GM11168 (cell line): ENCODE measurements around the gene TIMM9.
"Not testable (repeated sequence)": the region's sequence is repeated elsewhere in the genome, so short reads cannot be mapped to it uniquely, and the experiment has no call there.

ENCODE experiments used
- in situ Hi-C: fragments of 300-500 bp; cut with MboI; formaldehyde crosslinking; loops from one replicate; pipeline ENCODE4 v1.12.0; 2022; ENCODE audit warnings: low sequenced_read_pairs; ENCODE audit not compliant: unreplicated experiment

Gene TIMM9, protein sequence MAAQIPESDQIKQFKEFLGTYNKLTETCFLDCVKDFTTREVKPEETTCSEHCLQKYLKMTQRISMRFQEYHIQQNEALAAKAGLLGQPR

DNA sequence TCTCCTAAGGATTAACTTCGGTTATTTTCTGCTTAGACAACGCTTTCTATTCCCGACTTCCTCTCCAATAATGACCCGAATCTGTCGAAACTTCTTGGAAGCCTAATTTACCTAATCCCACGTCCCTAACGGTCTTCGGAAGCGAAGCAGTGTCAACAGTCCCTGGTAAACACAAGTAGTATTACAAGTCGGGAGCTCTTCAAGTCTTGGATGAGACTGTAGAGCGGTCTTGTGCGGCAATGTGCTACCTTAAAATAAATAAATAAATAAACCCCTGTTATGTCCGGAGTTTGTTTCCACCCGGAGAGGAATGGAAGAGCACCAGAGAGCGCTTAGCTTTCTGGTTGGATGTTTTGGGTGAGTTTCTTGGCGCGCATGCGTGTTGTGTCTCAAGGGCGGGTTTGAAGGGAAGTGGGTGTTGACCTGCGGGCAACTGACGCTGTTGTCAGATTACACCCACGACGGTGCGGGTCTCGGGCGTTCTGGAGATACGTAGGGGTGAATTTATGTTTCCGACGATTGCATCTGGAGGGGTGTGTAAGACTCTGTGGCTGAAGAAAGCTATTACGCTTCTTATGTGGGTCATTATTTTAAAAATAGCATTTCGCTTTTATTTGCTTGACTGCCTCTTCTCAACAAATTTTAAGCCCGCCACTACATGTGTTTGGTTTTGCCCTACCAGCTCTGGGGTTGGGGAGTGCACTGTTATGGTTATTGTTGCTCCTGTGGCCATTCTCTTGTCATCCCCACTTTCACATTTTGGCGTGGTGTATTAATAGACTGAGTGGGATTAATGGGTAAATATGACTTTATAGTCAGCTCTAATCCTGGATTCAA is at the start of gene TIMM9, which contains the start of gene KIAA0586:
TIMM9 (minus strand) TSS at position 251 of the 837 bp plus-strand sequence. CDS start 15,586 bp downstream, outside the sequence.
KIAA0586 (plus strand) TSS at position 439 of the 837 bp plus-strand sequence. CDS start 546 bp downstream, outside the sequence.
- in situ Hi-C loops: no loop called here

DNA sequence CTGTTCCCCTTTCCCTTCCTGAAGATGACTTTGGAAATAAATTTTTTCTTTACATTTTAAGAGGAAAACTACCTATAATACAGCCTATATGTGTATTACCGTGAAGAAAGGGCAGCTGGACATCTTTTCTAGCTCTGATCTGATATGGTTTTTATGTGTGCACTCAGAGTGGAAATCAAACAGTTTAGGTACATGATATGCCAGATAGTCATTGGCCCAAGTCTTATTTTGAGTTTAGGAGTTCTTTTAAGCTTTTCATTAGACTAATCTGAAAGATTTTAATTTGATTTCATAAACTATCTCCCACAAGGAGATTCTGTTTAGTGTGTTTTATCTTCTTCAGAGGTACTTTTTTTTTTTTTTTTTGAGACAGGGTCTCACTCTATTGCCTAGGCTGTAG is 49.0 kb upstream of the TIMM9 start:
- in situ Hi-C loops: no loop called here

DNA sequence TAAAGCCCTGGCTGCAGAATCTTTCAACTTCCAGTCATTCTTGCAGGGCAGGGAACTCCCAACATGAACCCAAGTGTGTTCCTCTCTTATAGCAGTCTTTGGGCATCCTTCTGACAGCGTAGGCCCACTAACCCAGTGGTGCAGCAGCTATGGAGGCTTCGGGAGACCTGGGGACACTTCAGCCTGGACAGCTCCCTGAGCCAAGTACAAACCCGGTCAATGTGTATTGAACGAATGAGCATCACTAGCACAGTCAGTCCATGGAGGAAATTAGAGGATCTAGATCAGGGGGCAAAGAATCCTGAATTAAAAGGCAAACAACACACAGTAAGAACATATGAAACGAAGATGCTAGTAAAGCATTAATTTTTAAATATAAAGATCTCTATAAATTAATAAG is 42.0 kb upstream of the TIMM9 start:
- in situ Hi-C loops: no loop called here

DNA sequence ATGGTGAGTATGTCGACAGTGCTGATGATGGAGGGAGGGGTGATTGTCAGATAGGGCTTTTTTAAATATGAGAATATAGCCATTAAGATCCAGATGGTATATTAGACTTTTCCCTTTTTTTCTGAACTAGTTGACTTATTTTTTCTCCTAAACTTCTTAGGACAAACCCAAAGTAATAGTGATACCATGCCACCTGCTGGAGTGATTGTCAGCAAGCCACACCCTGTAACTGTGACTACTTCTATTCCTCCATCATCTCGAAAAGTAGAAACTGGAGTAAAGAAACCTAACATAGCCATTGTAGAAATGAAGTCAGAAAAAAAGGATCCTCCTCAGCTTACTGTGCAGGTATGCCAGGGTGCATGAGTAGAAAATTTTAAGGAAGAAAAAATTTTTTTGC is 40.2 kb upstream of the TIMM9 start:
- in situ Hi-C loops: no loop called here

DNA sequence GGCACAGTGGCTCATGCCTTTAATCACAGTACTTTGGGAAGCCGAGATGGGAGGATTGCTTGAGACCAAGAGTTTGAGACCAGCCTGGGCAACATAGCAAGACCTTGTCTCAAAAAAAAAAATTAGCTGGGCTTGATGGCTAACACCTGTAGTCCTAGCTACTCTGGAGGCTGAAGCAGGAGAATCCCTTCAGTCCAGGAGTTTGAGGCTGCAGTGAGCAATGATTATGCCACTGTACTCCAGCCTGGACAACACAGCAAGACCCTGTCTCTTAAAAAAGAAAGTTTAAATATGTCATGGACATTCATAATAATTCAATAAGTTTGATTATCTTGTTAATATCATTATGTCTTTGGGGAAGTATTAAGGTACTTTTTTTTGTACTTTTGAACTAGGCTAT is 39.1 kb upstream of the TIMM9 start:
- in situ Hi-C loops: no loop called here

DNA sequence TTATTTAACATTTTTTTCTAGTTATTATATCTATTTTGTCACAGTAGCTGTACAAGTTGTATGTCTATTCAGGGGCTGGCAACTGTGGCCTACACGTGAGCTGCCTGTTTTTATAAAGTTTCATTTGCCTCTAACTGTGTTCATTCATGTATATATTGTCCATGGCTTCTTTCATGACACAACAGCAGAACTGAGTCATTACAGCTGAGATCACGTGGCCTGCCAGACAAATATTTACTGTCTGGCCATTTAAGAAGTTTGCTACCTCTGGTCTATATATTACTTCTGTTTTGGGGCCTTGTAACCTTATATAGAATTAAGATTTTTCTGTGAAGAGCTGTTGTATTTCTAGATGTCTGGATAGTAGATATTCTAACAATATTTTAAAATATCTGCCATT is 38.1 kb upstream of the TIMM9 start:
- in situ Hi-C loops: no loop called here

DNA sequence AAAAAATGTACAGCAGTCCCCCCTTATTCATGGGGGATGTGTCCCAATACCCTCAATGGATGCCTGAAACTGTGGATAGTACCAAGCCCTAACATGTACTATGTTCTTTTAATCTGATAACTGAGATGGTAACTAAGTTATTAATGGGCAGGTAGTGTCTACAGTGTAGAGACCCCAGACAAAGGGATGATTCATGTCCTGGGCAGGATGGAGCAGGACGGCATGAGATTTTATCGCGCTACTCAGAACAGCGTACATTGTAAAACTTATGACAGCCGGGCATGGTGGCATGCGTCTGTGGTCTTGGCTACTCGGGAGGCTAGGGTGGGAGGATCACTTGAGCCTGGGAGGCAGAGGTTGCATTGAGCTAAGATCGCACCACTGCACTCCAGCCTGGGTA is 37.3 kb upstream of the TIMM9 start:
- in situ Hi-C loops: no loop called here

DNA sequence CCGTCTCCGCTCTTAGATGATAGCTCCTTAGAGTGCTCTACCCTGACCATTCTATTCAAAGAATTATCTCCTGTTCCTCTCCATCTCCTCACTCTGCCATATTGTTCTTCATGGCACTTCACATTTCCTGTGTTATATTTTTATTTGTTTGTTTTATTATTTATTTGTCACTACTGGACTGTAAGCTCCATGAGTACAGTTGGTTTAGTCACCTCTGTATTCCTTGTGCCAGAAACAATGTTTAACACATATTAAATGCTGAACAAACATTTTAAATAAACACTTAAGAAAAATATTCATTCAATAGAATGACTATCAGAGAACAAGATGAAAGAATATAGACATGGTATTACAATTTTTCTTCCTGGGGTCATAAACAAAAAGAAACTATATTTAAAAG is 35.8 kb upstream of the TIMM9 start:
- in situ Hi-C loops: no loop called here

DNA sequence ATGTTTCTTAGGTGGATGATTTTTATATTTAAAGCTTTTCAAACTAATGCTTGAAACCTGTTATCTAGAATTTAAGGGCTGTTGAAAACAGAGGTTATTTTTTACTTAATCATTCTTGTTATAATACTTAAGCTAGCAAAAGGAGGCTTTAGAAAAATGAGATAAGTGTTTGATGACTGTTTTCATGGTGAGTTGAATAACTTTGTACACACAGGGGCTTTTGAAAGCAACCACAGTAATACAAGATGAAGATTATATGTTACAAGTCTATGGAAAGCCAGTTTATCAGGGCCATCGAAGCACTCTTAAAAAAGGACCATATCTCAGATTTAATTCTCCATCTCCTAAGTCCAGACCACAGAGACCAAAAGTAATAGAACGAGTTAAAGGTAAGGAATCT is 33.4 kb upstream of the TIMM9 start:
- in situ Hi-C loops: no loop called here

DNA sequence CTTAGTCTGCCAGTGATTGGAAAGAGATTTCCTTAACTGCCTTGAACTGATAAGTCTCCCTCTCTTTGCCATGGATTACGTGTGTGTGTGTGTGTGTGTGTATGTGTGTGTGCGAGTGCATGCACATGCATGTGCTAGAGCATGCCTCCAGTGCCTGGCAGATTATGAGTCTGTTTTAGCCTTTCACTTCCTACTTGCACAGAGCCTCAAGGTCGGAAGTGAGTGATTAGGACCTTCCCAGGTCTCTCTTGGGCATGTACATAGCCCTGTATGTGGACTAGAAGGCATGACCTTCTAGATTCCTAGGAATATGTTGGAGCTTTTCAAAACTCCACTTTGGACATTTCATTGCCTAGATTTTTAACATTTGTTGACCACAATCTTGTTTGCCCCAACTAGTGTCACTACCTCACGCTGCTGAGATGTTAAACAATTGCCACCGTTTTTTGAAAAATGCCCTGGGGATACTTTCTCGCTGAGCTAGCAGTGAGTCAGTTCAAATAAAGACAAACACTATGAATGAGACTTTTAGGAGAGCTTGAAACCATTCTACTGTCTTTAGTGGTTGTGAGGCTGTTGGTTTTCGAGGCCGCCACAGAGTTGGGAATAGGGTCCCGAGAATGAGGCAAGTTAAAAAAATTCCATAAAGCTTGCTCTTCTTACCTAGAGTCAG is 28.4 kb upstream of the TIMM9 start:
- in situ Hi-C loops: no loop called here

DNA sequence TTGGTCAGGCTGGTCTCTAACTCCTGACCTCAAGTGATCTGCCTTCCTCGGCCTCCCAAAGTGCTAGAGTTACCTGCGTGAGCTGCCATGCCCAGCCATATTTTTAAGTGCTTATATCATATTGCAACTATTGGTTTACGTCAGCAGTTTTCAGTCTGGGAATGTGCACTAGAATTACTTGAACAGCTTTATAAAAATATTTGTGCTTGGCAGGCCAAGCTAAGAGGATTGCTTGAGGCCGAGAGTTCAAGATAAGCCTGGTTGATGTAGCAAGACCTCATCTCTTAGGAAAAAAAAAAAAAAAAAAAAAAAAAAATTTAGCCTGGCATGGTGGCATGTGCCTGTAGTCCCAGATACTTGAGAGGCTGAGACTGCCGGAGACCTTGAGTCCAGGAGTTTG is 17.3 kb upstream of the TIMM9 start:
- in situ Hi-C loops: no loop called here

DNA sequence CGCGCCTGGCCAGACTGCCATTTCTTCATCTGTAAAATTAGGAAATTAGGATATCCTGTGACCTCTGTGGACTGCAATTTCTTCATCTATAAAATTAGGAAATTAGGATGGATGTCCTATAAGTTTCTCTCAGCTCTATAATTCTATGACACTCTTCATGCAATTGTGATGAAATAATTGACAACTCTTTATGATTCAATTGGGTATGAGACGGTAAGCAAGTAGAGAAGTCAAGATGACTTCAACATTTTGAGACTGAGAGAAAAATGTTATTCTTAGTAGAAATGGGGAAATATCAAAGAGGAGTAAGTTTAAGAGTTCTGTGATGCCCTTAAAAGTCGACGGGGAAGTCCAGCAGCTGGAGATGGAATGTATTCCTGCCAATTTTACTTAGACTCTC is 12.1 kb upstream of the TIMM9 start:
- in situ Hi-C loops: no loop called here

DNA sequence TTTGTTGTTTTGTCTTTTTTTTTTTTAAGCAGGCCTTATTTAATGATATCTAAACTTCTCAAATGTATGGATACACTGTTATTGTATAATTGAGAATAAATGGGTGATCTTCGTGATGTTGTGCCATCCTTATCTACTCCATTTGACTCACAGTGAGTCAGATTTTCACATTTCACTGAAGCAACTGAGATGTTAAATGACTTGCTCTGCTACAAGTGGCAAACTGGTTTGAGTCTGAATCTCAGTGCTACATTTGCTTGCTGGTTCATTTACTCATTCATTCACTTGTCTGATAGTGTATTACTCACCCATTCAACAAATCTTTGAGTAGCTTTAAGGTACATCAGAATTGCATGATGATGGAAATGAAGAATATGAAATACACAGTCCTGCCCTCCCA is 2.8 kb upstream of the TIMM9 start:
- in situ Hi-C loops: no loop called here

DNA sequence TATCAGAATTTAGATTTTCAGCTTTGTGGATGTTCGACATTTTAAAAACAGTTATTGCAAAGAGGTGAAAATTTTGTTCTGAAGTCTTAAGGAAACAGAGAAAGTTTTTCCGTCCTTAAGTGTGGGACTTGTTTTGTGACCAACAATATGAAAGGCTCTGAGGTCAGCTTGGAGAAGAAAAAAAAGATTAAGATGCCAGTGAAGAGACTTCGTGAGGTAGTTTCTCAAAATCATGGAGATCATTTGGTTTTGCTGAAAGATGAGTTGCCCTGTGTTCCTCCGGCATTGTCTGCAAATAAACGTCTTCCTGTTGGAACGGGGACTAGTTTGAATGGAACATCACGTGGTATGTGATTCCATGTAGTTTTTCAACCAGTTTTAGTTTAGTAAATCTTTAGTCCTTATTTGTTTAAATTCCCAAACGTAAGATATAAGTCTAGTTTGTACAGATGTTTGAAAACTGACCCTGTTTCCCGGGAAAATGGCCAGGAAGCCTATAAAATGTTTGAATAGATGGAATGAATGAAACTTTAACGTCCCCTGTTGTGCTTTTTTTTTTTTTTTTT is 870 bp upstream of the TIMM9 start:
- in situ Hi-C loops: no loop called here

DNA sequence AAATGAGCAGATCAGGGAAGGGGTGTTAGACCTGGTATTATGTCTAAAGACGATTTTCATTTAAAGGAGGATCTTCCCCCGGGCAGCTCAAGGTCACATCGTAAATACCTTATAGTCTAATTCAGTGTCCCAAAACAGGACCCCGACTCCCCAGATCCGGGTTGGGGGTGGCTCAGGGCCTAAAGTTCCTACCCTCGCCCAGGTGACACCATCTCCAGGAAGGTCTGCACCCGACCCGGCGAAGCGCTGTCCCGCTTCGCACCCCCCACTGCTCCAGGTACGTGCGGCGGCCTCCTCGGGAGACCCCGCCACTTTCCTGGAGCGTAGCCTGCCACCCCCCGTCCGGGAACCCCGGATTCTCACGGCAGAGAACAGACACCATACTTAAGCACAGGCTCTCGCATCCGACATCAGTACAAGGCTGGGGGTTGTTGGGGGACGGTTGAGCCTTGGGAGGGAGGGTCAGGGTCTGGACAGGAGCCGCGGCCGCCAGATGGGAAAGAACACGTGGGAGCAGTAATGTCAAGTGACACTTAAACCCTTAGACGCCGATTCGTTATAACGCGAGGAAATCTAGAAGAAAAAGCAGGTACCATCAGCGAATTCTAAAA is 556 bp downstream of the TIMM9 start:
- in situ Hi-C loops: no loop called here

DNA sequence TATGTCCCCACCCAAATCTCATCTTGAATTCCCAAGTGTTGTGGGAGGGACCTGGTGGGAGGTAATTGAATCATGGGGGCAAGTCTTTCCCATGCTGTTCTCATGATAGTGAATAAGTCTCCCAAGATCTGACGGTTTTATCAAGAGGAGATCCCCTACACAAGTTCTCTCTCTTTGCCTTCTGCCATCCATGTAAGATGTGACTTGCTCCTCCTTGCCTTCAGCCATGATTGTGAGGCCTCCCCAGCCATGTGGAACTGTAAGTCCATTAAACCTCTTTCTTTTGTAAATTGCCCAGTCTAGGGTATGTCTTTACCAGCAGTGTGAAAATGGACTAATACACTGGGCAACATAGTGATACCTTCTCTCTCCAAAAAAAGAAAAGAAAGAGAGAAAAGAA is 10.4 kb downstream of the TIMM9 start:
- in situ Hi-C loops: not testable (repeated sequence)

DNA sequence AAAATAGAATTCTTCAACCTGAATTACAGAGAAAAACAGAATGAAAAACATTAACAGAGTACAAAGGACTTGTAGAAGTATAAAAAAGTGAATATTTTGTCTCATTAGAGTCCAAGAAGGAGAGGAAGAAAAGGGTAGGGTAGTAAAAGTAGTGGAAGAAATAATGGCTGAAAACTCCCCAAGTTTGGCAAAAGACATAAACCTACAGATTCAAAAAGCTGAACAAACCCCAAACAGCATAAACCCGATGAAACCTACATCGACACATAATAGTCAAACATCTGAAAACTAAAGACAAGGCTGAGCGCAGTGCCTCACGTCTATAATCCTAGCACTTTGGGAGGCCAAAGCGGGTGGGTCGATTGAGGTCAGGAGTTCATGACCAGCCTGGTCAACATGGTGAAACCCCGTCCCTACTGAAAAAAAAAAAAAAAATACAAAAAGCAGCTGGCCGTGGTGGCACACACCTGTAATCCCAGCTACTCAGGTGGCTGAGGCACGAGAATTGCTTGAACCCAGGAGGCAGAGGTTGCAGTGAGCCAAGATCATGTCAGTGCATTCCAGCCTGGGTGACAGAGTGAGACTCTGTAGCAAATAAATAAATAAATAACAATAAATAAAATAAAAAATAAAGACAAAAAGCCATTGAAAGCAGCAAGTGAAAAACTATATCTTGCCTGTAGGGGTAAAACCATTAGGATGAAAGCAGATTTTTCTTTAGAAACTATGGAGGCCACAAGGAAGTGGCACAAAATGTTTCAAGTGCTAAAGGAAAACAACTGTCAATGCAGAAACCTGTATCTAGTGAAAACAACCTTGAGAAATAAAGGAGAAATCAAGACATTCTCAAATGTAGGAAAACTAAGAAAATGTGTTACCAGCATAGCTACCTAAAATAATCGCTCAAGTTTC is 11.4 kb downstream of the TIMM9 start:
- in situ Hi-C loops: no loop called here

DNA sequence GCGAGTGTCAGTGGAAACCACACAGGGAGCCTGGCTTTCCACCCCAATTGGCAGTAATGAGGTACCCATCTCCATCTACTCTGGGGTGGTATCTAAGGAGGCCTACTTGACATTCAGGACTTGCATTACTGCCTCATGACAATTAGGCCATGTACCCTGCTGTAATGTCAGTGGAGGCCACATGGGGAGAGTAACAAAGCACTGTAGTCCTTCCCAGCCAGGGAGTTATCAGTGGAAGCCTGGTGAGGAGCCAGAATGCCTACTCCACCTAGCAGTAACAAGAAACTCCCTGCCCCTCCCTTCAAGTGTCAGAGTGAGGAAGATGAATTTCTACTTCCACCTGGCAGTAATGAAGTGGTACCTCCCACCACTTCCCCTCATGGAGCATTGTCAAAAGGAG is 12.5 kb downstream of the TIMM9 start:
- in situ Hi-C loops: no loop called here

DNA sequence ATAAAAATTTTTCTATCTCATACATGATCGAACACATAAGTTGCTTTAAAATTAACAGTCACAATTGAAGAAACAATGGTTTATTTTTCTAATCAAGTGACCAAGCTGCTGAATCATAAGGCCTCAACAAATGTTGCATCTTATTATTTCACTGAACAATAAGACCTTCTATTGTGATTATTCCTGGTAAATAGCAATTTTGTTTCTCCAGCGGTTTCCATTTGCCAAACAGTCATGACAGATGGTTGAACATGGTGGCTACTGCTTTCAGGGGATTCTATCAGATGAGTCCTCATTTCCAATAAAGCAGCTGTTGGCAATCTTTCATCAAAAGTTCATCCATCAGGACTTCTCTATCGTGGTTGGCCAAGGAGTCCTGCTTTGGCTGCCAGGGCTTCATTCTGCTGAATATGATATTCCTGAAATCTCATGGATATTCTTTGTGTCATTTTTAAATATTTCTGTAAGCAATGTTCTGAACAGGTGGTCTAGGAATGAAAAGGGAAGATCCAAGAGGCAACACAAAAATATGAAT is 18.6 kb downstream of the TIMM9 start:
- in situ Hi-C loops: no loop called here
